Astrocyte of the spinal cord (primary cell): ENCODE measurements around the gene IGFLR1.
"Not testable (repeated sequence)": the region's sequence is repeated elsewhere in the genome, so short reads cannot be mapped to it uniquely, and the experiment has no call there.

Experiments
- DNase-seq: peaks from one replicate; pipeline ENCODE4 v3.0.0; 2011; ENCODE audit warnings: low read depth, low spot score
- H3K4me3 ChIP-seq: 2 replicates; pipeline ENCODE4 v1.5.1; 2011; ENCODE audit warnings: low read depth, mild to moderate bottlenecking, low read length, moderate library complexity
- CTCF ChIP-seq: IDR thresholded peaks from 2 replicates; pipeline ENCODE4 v1.5.1; 2012; ENCODE audit warnings: low read depth, mild to moderate bottlenecking, low read length, inconsistent platforms
- in situ Hi-C: cut with HindIII; loops from 2 replicates; pipeline ENCODE4 v1.10.0; 2017; ENCODE audit warnings: low sequenced_read_pairs

IGFLR1 gene

DNA sequence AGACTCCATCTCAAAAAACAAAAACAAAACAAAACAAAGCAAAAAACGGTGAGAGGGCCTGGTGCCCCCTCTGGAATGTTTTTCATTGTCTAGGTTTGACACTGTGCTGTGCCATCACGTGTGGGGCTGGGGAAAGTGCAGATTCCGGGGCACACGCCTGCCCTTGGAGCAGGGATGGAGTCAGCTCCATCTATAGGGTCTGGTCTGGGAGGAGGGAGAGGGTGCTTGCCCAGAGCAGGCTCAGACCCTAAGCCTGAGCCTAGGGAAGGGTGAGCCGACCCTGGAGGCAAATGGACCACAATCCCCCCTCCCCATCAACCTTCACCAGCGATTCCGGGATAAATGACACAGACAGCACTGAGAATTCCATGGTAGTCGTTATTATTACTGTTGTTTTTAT lies 48.8 kb downstream of the IGFLR1 start:
- in situ Hi-C loops, result no loop called here
- no peak for TF ChIP-seq CTCF
- DNase-seq, result no peak
- no peak overlapping the region for H3K4me3 ChIP-seq

- in situ Hi-C loops, result no loop called here
- no peak for TF ChIP-seq CTCF
- DNase-seq, result no peak
- H3K4me3 ChIP-seq, result no peak overlapping the region
Observed at GRCh38 chr19:35692010-35692409, 50.2 kb downstream of the IGFLR1 start.

DNA sequence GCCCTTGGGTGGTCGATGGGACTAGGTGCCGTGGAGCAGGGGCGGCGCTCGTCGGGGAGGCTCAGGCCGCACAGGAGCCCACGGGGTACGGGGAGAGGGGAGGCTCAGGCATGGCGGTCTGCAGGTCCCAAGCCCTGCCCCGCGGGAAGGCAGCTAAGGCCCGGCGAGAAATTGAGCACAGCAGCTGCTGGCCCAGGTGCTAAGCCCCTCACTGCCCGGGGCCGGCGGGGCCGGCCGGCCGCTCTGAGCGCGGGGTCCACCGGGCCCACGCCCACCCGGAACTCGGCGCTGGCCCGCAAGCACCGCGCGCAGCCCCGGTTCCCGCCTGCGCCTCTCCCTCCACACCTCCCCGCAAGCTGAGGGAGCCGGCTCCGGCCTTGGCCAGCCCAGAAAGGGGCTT lies 51.1 kb downstream of the IGFLR1 start:
- in situ Hi-C loops, DNase-seq, H3K4me3 ChIP-seq: not testable (repeated sequence)

- DNase-seq, result no peak
- in situ Hi-C loops, result no loop called here
- no peak for TF ChIP-seq CTCF
- no peak overlapping the region for H3K4me3 ChIP-seq
Observed at GRCh38 chr19:35689836-35690235, 52.4 kb downstream of the IGFLR1 start.
